Cardiac muscle cell (in vitro differentiated cells and primary cell): Measurements from ENCODE around the gene DTWD1. TPM values are rescaled to one million over a fixed set of nuclear protein-coding genes. Genes with fewer than 3 reads are reported as not detected.

ENCODE experiments used
- DNase-seq, 2 donors: peaks; one replicate each; pipeline versions ENCODE4 v3.0.0 to v3.0.0-alpha.2; 2010 to 2017; ENCODE audit warnings: low read depth in 1 of 2, low spot score in 1 of 2
- H3K27ac ChIP-seq: fragments of 200-600 bp; sonication (generic); 2 replicates; pipeline ENCODE4 v1.5.1; 2016
- H3K27me3 ChIP-seq: fragments of 200-600 bp; sonication (generic); 2 replicates; pipeline ENCODE4 v1.6.0; 2016; ENCODE audit warnings: control low read depth
- H3K36me3 ChIP-seq: fragments of 200-600 bp; sonication (generic); 2 replicates; pipeline ENCODE4 v1.5.1; 2016; ENCODE audit warnings: control low read depth
- H3K4me1 ChIP-seq: fragments of 200-600 bp; sonication (generic); 2 replicates; pipeline ENCODE4 v1.8.1; 2017; ENCODE audit warnings: low read depth, mild to moderate bottlenecking, mixed run types
- H3K4me3 ChIP-seq: fragments of 200-600 bp; sonication (generic); 2 replicates; pipeline ENCODE4 v1.5.1; 2016; ENCODE audit warnings: mild to moderate bottlenecking
- H3K9me3 ChIP-seq: fragments of 200-600 bp; sonication (generic); 2 replicates; pipeline ENCODE4 v1.5.1; 2017; ENCODE audit warnings: low read depth, mild to moderate bottlenecking, control low read depth
- polyA plus RNA-seq: library from polyadenylated mRNA; unstranded; fragments of >200 nt; fragmentation: Nextera tagmentation; extraction: Ambion mirVana; gene quantifications from 2 replicates; pipeline ENCODE4 v1.2.1, GENCODE V29; 2016
- total RNA-seq: library from RNA; depleted of rRNA; stranded (reverse); fragments of >200 nt; gene quantifications from 2 replicates; pipeline ENCODE4 v1.2.3, GENCODE V29; 2016
- TF ChIP-seq, protein P1 (sequence below): IDR thresholded peaks from 2 replicates; pipeline ENCODE4 v1.5.1; 2012; ENCODE audit warnings: low read depth, mild to moderate bottlenecking, low read length

Gene DTWD1
- total and polyA plus RNA-seq, 2 experiments from 2014 or later, result 6.7 to 23.5 TPM

DNA sequence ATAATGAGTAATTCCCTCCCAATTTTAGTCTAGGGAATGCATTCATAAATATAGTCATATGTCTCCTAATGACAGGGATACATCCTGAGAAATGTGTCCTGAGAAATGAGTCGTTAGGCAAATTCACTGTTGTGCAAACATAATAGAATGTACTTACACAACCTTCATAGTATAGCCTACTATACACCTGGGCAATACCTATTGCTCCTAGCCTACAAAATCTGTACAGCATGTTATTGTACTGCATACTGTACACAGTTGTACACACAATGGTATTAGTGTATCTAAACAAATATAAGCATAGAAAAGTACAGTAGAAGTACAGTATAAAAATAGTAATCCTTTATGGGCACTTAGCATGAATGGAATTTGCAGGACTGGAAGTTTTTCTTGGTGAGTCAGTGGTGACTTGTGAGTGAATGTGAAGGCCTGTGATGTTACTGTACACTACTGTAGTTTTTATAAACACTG is 6.6 kb downstream of the DTWD1 start:
- no peaks in the 10 kb centered on the region for H3K27me3 ChIP-seq
- TF ChIP-seq, protein P1, sequence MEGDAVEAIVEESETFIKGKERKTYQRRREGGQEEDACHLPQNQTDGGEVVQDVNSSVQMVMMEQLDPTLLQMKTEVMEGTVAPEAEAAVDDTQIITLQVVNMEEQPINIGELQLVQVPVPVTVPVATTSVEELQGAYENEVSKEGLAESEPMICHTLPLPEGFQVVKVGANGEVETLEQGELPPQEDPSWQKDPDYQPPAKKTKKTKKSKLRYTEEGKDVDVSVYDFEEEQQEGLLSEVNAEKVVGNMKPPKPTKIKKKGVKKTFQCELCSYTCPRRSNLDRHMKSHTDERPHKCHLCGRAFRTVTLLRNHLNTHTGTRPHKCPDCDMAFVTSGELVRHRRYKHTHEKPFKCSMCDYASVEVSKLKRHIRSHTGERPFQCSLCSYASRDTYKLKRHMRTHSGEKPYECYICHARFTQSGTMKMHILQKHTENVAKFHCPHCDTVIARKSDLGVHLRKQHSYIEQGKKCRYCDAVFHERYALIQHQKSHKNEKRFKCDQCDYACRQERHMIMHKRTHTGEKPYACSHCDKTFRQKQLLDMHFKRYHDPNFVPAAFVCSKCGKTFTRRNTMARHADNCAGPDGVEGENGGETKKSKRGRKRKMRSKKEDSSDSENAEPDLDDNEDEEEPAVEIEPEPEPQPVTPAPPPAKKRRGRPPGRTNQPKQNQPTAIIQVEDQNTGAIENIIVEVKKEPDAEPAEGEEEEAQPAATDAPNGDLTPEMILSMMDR, result no peak
- H3K4me3 ChIP-seq, result no peak overlapping the region
- no peaks in the 10 kb centered on the region for H3K9me3 ChIP-seq
- peaks cover 3% of the 10 kb centered on the region for H3K4me1 ChIP-seq
- no peak overlapping the region for H3K27ac ChIP-seq
- peak in 1 of 2 donors; percentile 70 for DNase-seq
- peaks cover 16% of the 10 kb centered on the region for H3K36me3 ChIP-seq

GRCh38 chr15:49628379-49628778 is 7.5 kb downstream of the DTWD1 start:
- Histone ChIP-seq H3K9me3 (no peaks in the 10 kb centered on the region), H3K27ac (no peak overlapping the region), H3K36me3 (peaks cover 16% of the 10 kb centered on the region), H3K4me3 (no peak overlapping the region), H3K27me3 (no peaks in the 10 kb centered on the region), H3K4me1 (peaks cover 3% of the 10 kb centered on the region)
- DNase-seq, result no peak
- TF ChIP-seq, protein P1, result no peak

GRCh38 chr15:49637857-49638256 is 17.0 kb downstream of the DTWD1 start:
- no peaks in the 10 kb centered on the region for H3K9me3 ChIP-seq
- no peak overlapping the region for H3K27ac ChIP-seq
- TF ChIP-seq, protein P1, result no peak
- no peak for DNase-seq
- no peaks in the 10 kb centered on the region for H3K27me3 ChIP-seq
- H3K4me3 ChIP-seq, result no peak overlapping the region
- H3K36me3 ChIP-seq, result peaks cover 6% of the 10 kb centered on the region
- H3K4me1 ChIP-seq, result no peaks in the 10 kb centered on the region

- Histone ChIP-seq H3K9me3 (no peaks in the 10 kb centered on the region), H3K36me3 (peaks cover 4% of the 10 kb centered on the region), H3K27ac (no peak overlapping the region), H3K4me3 (no peak overlapping the region), H3K27me3 (no peaks in the 10 kb centered on the region), H3K4me1 (no peaks in the 10 kb centered on the region)
- TF ChIP-seq, protein P1, result no peak
- DNase-seq, result peak in 1 of 2 donors; percentile 34
Measured at GRCh38 chr15:49644364-49644794, 23.5 kb downstream of the DTWD1 start.

- no peaks in the 10 kb centered on the region for H3K27me3 ChIP-seq
Measured at GRCh38 chr15:49645277-49645676, 24.4 kb downstream of the DTWD1 start.

More at GRCh38 chr15:49645277-49645676, 24.4 kb downstream of the DTWD1 start:
- Histone ChIP-seq H3K9me3 (no peaks in the 10 kb centered on the region), H3K36me3 (peaks cover 4% of the 10 kb centered on the region), H3K27ac (no peak overlapping the region), H3K4me3 (no peak overlapping the region), H3K4me1 (no peaks in the 10 kb centered on the region)
- TF ChIP-seq, protein P1, result no peak
- no peak for DNase-seq
